ENCODE data around the gene LRMDA. TPM values are rescaled to one million over a fixed set of nuclear protein-coding genes. Genes with fewer than 3 reads are reported as not detected.

Gene LRMDA
- total RNA-seq, 1 donor from 2014 or later: not detected

DNA sequence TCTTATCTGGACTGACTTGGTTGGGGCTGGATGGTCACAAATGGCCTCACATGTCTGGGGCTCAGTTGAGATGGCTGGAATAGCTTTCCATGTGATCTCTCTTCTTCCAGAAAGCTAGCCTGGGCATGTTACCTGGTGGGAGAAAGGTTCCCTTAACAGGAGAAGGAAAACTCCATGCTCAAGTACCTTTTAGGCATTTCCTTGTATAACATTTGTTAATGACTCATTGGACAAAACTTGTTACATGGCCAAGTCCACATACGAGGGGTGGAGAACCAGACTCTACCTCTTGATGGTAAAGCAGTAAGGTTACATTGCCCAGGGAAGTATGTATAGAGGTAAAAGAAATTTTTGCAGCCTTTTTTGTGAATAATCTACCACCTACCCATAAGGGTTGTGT is 826.4 kb downstream of the LRMDA start:
- Mint-ChIP-seq H3K27ac (no peak overlapping the region), H3K4me3 (ENCODE audit: low read depth) (no peak overlapping the region), H3K36me3 (ENCODE audit: low read depth) (no peaks in the 10 kb centered on the region), H3K9me3 (peaks cover 17% of the 10 kb centered on the region), H3K4me1 (ENCODE audit: low read depth) (no peaks in the 10 kb centered on the region), H3K27me3 (ENCODE audit: low read depth) (no peaks in the 10 kb centered on the region)
- intact Hi-C loops (cut with micrococcal nuclease): no loop called here
- no peak for DNase-seq (ENCODE audit: low spot score)

DNA sequence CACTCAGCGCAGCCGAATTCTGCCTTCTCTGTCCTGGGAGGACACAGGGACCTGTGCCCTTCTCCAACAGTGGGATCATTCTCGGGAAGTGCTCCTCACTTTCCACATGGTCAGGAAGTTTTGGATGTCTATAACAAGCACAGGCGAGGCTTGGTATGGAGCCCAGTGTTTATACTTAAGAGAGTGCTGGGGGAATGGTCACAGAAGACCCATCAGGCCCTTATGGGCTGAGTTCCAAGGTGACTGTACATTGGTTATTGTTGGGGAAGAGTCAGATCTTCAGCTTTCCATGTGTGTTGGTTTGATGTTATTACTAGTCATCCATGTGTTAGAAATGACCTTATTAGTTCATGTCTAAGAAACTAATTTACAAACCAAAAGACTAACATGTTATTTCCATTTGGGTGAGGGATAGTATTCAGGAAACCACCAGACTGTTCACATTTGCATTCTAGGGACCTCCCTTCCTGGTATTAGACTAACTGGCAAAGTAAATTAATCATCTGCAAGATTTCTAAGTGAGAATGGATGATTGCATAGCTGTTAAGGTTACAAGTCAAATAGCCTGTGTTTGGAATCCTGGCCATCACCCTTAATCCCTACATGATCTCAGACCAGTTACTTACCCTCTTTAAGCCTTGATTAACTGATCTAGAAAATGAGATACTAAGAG is 834.2 kb downstream of the LRMDA start:
- H3K36me3 Mint-ChIP-seq (ENCODE audit: low read depth): no peaks in the 10 kb centered on the region
- no peak for DNase-seq (ENCODE audit: low spot score)
- H3K4me1 Mint-ChIP-seq (ENCODE audit: low read depth): no peaks in the 10 kb centered on the region
- no peak overlapping the region for H3K4me3 Mint-ChIP-seq (ENCODE audit: low read depth)
- peaks cover 9% of the 10 kb centered on the region for H3K9me3 Mint-ChIP-seq
- H3K27ac Mint-ChIP-seq: no peak overlapping the region
- intact Hi-C loops (cut with micrococcal nuclease): no loop called here
- H3K27me3 Mint-ChIP-seq (ENCODE audit: low read depth): no peaks in the 10 kb centered on the region

DNA sequence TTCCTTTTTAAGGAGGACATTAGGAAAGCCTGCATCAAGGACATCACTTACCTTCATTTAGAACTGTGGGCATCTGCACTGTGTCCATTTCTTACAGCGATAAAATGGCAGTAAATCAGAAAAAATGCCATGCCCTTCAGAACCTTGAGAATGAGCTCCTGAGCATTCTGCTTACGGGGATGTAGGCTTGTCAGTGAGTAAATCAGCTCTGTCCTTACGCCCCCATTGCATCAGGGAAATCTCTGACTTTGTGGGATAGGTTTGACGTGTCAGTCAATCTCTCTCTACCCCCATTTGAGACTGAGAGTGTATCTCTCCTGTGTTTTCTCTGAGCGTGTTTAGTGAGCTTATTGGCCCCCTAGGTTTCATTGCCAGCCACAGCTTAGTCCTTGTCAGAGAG is 837.1 kb downstream of the LRMDA start:
- H3K9me3 Mint-ChIP-seq: peaks cover 8% of the 10 kb centered on the region
- H3K4me3 Mint-ChIP-seq (ENCODE audit: low read depth): no peak overlapping the region
- no peaks in the 10 kb centered on the region for H3K4me1 Mint-ChIP-seq (ENCODE audit: low read depth)
- DNase-seq (ENCODE audit: low spot score): no peak
- no peaks in the 10 kb centered on the region for H3K36me3 Mint-ChIP-seq (ENCODE audit: low read depth)
- H3K27me3 Mint-ChIP-seq (ENCODE audit: low read depth): no peaks in the 10 kb centered on the region
- H3K27ac Mint-ChIP-seq: no peak overlapping the region
- intact Hi-C loops (cut with micrococcal nuclease): no loop called here

DNA sequence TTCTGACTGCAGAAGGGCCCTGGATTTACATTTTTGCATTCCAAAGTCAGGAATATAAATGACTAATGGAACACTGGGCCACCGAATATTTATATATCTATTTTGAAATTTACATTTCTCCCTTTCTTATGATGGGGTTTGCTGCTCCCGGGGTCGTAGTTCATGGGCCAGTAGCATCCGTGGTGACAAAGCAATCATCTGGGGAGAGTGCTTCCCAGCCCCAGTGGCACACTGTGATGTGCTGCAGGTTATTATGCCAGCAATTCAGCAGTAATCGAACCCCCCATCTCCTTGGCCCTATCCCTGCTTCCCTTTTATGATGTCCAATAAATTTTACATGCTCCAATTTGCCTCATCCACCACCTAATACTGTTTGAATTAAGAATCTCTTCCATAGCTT is 837.5 kb downstream of the LRMDA start:
- Mint-ChIP-seq H3K9me3 (peaks cover 8% of the 10 kb centered on the region), H3K4me1 (ENCODE audit: low read depth) (no peaks in the 10 kb centered on the region), H3K4me3 (ENCODE audit: low read depth) (no peak overlapping the region), H3K36me3 (ENCODE audit: low read depth) (no peaks in the 10 kb centered on the region), H3K27ac (no peak overlapping the region), H3K27me3 (ENCODE audit: low read depth) (no peaks in the 10 kb centered on the region)
- no peak for DNase-seq (ENCODE audit: low spot score)
- intact Hi-C loops (cut with micrococcal nuclease): no loop called here

DNA sequence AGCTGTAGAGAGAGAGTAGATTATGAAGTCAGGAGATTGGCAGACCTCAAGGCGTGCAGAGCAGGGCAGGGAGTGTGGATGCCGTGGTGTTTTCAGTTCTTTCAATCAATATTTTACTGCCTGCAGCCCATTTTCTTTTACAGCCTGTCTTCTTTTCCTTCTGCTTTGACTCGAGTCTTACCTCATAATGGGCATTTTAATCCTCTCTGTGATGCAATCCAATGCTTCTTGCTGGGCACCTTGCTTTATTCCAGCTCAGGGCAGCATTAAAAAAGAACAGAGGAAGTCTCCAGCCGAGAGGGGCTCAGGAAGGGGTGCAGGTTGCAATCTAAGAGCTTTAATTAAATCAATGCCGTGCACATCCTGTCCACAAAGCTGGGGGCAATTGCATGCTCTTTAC is 839.0 kb downstream of the LRMDA start:
- intact Hi-C loops (cut with micrococcal nuclease): no loop called here
- DNase-seq (ENCODE audit: low spot score): no peak
- Mint-ChIP-seq H3K27ac (no peak overlapping the region), H3K36me3 (ENCODE audit: low read depth) (no peaks in the 10 kb centered on the region), H3K4me1 (ENCODE audit: low read depth) (no peaks in the 10 kb centered on the region), H3K4me3 (ENCODE audit: low read depth) (no peak overlapping the region), H3K27me3 (ENCODE audit: low read depth) (no peaks in the 10 kb centered on the region), H3K9me3 (peaks cover 24% of the 10 kb centered on the region)

DNA sequence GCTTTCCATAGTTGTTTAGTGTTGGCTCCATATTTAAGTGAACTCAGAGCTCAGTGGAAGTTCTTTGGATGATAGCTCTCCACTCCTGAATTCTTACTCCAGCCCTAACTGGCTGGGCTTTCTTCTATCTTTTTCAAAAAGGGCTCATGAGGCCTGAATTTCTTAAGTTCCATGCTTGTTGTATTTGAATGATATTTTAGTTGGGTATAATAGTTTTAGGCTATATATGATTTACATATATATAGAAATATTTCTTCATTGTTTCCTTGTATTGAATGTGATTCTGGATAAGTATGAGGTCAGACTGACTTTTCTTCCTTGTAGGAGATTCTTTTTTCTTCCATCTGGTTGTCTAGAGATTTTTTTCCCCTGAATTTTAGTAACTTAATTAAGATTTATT is 843.5 kb downstream of the LRMDA start:
- H3K27ac Mint-ChIP-seq: no peak overlapping the region
- no peaks in the 10 kb centered on the region for H3K36me3 Mint-ChIP-seq (ENCODE audit: low read depth)
- intact Hi-C loops (cut with micrococcal nuclease): no loop called here
- peaks cover 33% of the 10 kb centered on the region for H3K9me3 Mint-ChIP-seq
- no peaks in the 10 kb centered on the region for H3K27me3 Mint-ChIP-seq (ENCODE audit: low read depth)
- H3K4me3 Mint-ChIP-seq (ENCODE audit: low read depth): no peak overlapping the region
- H3K4me1 Mint-ChIP-seq (ENCODE audit: low read depth): no peaks in the 10 kb centered on the region
- DNase-seq (ENCODE audit: low spot score): no peak

DNA sequence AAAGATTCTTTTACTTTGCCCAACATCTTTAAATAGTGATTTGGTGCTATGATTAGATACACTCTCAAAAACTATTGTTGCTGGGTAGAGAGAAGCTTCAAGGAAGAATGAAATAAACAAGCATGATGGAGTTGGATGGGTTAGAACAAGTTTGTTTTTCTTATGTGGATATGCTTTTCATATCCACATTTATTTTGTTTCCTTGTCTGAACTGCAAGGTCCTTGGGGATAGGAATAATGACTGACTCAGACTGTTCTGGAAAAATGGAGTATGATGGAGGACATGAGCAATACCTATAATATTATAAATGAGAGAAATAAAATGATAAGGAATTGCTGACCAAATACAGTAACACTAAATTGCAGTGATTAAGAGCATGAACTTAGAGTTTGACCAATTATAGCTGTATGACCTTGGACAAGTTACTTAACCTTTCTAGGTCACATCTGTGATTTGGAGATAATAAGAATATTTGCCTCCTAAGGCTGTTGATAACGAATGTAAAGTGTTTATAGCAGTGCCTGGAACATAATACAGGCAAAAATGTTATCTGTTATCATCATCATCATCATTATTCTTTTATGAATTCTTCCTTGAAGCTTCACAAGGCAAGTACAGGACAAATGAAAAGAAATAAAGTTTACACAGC is 847.5 kb downstream of the LRMDA start:
- Mint-ChIP-seq H3K27me3 (ENCODE audit: low read depth) (no peaks in the 10 kb centered on the region), H3K36me3 (ENCODE audit: low read depth) (no peaks in the 10 kb centered on the region), H3K4me3 (ENCODE audit: low read depth) (no peak overlapping the region), H3K27ac (no peak overlapping the region), H3K4me1 (ENCODE audit: low read depth) (no peaks in the 10 kb centered on the region), H3K9me3 (peaks cover 27% of the 10 kb centered on the region)
- DNase-seq (ENCODE audit: low spot score): no peak
- intact Hi-C loops (cut with micrococcal nuclease): no loop called here

DNA sequence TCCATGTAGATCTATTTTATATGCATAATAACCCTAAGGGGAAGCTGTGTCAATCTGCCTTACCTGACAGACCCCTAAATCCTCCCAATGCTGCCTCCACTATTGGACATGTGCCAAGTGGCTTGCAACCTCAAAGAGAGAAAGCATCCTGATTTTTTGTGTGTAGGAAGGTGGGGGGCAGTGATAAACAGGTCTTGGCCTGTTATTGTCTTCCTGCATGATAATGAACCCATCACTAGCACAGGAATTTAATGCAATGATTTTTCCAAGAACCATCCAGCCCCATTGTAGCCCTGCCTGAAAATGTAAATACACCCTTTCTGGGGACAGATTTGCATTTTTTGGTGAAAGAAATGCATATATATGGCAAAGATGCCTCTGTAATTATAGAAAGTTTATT is 850.2 kb downstream of the LRMDA start:
- intact Hi-C loops (cut with micrococcal nuclease): no loop called here
- DNase-seq (ENCODE audit: low spot score): no peak
- peaks cover 5% of the 10 kb centered on the region for H3K9me3 Mint-ChIP-seq
- no peaks in the 10 kb centered on the region for H3K36me3 Mint-ChIP-seq (ENCODE audit: low read depth)
- no peak overlapping the region for H3K4me3 Mint-ChIP-seq (ENCODE audit: low read depth)
- no peaks in the 10 kb centered on the region for H3K4me1 Mint-ChIP-seq (ENCODE audit: low read depth)
- H3K27me3 Mint-ChIP-seq (ENCODE audit: low read depth): no peaks in the 10 kb centered on the region
- no peak overlapping the region for H3K27ac Mint-ChIP-seq

DNA sequence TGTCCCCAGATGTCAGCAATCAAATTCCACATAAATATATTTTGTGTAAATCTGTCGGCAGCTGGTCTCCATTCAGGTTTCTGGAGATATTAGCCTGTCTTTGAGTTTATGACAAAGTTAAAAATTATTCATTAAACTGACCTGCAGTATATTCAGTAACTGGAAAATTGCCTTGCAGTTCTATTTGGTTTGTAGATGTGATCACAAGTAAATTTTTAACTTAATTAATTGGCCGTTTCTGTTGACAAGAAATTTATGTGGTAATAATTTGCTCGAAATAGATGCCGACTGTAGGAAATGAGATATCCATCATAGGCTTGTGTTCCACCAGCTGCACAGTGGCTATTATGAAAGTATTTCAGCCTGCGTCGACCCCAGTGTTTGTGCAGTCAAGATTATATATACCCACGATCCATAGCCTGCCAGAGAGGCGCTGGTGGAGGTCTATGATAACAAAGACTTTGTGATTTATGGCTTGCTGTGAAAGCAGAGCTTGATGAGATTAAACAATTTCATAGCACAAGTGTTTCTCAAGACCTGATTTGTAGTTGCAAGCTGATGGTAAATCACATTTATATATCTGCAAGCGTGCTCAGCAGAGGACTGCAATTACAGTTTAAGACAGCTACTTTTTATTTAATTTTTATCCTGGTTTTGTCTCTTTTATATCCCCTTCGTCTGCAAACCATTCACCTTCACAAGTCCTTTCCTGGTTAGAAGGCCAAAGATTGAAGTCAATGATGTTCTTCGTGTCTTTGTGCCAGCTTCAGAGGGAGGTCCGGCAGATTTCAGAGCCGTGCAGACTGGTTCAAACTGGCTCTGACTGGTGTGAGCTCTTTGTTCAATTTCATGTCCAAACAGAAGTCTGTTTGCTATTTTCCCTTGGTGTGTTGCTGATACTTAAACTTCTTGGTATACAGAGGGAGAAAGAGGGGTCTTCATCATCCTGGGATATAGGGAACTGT is 850.9 kb downstream of the LRMDA start:
- Mint-ChIP-seq H3K36me3 (ENCODE audit: low read depth) (no peaks in the 10 kb centered on the region), H3K4me1 (ENCODE audit: low read depth) (no peaks in the 10 kb centered on the region), H3K9me3 (peaks cover 4% of the 10 kb centered on the region), H3K27ac (no peak overlapping the region), H3K4me3 (ENCODE audit: low read depth) (no peak overlapping the region), H3K27me3 (ENCODE audit: low read depth) (no peaks in the 10 kb centered on the region)
- intact Hi-C loops (cut with micrococcal nuclease): no loop called here
- no peak for DNase-seq (ENCODE audit: low spot score)

DNA sequence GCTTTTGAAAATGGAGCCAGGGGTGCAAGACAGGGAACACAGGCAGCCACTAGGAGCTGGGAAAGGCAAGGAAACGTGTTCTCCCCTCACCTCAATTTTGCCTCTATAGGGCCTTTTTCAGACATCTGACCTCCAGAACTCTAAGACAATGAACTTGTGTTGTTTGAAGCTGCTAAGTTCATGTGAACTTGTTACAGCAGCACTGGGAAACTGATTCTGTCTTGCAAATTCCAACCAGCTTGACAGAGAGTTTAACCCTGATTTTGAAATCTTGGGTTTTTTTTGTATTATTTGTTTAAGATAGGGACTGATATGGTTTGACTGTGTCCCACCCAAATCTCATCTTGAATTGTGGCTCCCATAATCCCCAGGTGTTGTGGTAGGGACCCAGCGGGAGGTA is 852.9 kb downstream of the LRMDA start:
- intact Hi-C loops (cut with micrococcal nuclease): no loop called here
- no peaks in the 10 kb centered on the region for H3K9me3 Mint-ChIP-seq
- no peaks in the 10 kb centered on the region for H3K36me3 Mint-ChIP-seq (ENCODE audit: low read depth)
- H3K4me1 Mint-ChIP-seq (ENCODE audit: low read depth): no peaks in the 10 kb centered on the region
- H3K4me3 Mint-ChIP-seq (ENCODE audit: low read depth): no peak overlapping the region
- no peak for DNase-seq (ENCODE audit: low spot score)
- H3K27me3 Mint-ChIP-seq (ENCODE audit: low read depth): no peaks in the 10 kb centered on the region
- H3K27ac Mint-ChIP-seq: no peak overlapping the region

DNA sequence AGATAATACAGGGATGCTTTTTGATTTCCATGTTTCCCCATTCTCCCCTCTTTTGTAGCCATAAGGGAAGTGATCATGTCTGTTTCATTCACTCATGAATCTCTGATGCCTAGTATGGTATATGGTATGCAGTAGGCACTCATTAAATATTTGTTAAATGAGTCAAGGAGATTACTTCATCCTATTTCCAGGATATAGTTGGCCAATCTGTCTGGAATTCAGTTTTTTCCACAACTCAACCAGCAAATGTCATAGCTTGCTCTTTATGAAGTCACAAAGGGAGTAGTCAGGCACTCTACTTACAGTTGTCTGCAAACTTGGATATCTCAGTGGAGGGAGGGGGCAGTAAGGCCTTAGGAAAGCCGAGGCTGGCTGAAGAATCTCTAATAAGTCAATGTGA is 853.6 kb downstream of the LRMDA start:
- no peaks in the 10 kb centered on the region for H3K27me3 Mint-ChIP-seq (ENCODE audit: low read depth)
- intact Hi-C loops (cut with micrococcal nuclease): no loop called here

DNA sequence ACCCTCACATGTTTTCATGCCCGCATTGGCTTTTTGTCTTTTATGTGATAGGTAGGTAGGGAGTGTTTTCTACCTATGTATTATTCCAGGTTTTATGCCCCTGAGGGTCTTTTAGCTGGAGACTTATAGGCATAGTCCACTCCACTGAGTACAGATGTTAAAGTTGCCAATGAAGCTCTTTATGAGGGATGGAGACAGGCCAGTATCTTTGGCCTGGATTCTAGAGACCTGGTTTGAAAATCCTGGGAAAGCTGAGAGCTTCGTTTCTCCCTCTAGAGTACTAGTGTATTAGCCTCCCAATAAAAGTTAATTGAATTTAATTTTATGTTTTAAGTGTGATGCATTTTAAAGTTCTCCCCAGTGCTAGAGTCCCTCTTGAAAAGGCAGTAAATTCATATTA is 854.1 kb downstream of the LRMDA start:
- no peaks in the 10 kb centered on the region for H3K9me3 Mint-ChIP-seq
- intact Hi-C loops (cut with micrococcal nuclease): no loop called here

More for the DNA sequence above, 853.6 kb downstream of the LRMDA start:
- no peaks in the 10 kb centered on the region for H3K9me3 Mint-ChIP-seq
- H3K36me3 Mint-ChIP-seq (ENCODE audit: low read depth): no peaks in the 10 kb centered on the region
- DNase-seq (ENCODE audit: low spot score): no peak
- no peak overlapping the region for H3K4me3 Mint-ChIP-seq (ENCODE audit: low read depth)
- no peak overlapping the region for H3K27ac Mint-ChIP-seq
- no peaks in the 10 kb centered on the region for H3K4me1 Mint-ChIP-seq (ENCODE audit: low read depth)

DNA sequence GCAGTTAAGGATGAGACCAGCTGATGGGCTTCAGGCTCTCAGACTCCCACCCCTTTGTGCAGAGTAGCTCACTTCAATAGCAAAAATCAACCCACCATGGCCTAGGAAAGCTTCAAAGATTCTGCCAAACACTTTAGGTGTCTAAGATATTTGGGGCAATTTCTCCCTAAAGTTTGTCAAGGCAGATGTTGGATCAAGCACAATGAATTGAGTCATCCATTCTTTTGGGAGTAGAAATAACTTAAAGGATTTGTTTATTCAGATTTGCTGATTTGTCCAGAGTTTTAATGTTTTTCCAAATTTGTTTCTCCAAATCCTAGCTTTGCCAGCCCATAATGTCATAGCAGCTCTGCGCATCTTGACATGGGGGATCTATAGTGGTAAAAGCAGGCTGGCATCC is 855.1 kb downstream of the LRMDA start:
- no peaks in the 10 kb centered on the region for H3K9me3 Mint-ChIP-seq
- H3K36me3 Mint-ChIP-seq (ENCODE audit: low read depth): no peaks in the 10 kb centered on the region
- intact Hi-C loops (cut with micrococcal nuclease): no loop called here
- H3K4me3 Mint-ChIP-seq (ENCODE audit: low read depth): no peak overlapping the region
- no peak overlapping the region for H3K27ac Mint-ChIP-seq
- no peaks in the 10 kb centered on the region for H3K4me1 Mint-ChIP-seq (ENCODE audit: low read depth)
- no peak for DNase-seq (ENCODE audit: low spot score)
- no peaks in the 10 kb centered on the region for H3K27me3 Mint-ChIP-seq (ENCODE audit: low read depth)

More for the DNA sequence above, 854.1 kb downstream of the LRMDA start:
- Mint-ChIP-seq H3K4me1 (ENCODE audit: low read depth) (no peaks in the 10 kb centered on the region), H3K4me3 (ENCODE audit: low read depth) (no peak overlapping the region), H3K27me3 (ENCODE audit: low read depth) (no peaks in the 10 kb centered on the region), H3K36me3 (ENCODE audit: low read depth) (no peaks in the 10 kb centered on the region), H3K27ac (no peak overlapping the region)
- no peak for DNase-seq (ENCODE audit: low spot score)
